HG03354 (cell line): Measurements from ENCODE around the gene CFTR.
"Not testable (repeated sequence)": the region's sequence is repeated elsewhere in the genome, so short reads cannot be mapped to it uniquely, and the experiment has no call there.

ENCODE experiments used
- ATAC-seq: cut with Tn5 transposase; IDR thresholded peaks from one replicate; pipeline ENCODE4 v1.9.1; 2021; ENCODE audit warnings: mild to moderate bottlenecking; ENCODE audit not compliant: unreplicated experiment, poor library complexity, severe bottlenecking

CFTR gene

GRCh38 chr7:117492649-117493048 is 12.8 kb downstream of the CFTR start:
- ATAC-seq, result no peak

DNA sequence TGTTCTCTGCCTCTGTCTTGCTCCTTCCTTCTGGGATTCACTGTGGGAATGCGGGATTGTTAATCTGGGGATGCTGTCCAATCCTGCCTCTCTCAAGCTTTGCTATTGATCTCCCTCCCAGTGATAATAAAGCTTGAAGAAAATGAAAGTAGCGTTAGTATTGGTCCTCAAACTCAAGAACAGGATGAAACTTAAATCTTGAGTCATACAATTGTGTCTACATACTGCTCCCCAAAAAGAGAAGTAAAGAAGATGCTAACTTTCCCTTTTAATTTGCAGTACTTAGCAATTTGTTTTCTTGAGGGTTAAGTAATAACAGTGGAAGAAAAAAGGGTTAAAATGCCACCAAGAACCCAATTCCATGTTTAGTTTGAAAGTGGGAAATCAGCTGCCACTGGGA is 13.6 kb downstream of the CFTR start:
- ATAC-seq, result no peak

DNA sequence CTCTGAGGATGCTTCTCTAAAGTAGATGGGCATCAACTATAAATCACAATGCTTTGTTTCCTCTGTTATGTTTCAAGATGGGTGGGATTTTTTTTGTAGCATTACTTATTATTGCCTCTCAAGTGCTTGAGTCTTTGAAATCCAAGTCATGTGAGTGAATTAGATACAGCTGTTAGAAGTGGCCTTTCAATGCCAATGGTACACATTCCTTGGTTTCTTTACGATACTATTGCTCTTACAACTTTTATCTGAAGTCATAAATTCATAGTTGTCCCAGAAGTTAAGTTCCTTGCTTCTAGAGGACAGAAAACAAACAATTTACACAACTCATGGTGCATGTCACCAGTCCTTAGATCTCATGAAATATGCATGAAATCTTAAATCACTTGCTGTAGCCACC is 15.5 kb downstream of the CFTR start:
- ATAC-seq, result no peak

- ATAC-seq, result no peak
Measured at GRCh38 chr7:117502331-117502730, 22.5 kb downstream of the CFTR start.

DNA sequence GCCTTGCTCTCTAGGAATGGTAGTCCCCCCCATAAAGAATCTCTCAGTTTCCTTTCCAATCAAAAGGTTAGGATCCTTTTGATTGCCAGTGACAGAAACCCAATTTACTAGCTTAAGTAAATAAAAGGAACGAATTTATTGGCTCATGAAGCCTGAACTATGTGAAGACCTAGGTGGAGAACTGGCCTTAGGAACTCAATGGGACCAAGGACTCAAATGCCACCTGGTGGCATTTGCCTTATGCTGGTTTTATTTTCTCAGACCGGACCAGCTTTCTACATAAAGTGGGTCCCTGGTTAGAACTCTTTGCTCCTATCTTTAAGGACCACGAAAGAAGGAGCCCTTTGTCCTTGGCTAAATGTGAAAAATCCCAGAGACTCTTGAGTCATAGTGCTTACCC is 25.4 kb downstream of the CFTR start:
- ATAC-seq, result no peak

GRCh38 chr7:117508676-117509075 is 28.9 kb downstream of the CFTR start:
- ATAC-seq, result no peak

- ATAC-seq, result not testable (repeated sequence)
Measured at GRCh38 chr7:117517194-117517593, 37.4 kb downstream of the CFTR start.

- ATAC-seq, result peak; percentile 63
Measured at GRCh38 chr7:117530390-117530789, 50.6 kb downstream of the CFTR start.

DNA sequence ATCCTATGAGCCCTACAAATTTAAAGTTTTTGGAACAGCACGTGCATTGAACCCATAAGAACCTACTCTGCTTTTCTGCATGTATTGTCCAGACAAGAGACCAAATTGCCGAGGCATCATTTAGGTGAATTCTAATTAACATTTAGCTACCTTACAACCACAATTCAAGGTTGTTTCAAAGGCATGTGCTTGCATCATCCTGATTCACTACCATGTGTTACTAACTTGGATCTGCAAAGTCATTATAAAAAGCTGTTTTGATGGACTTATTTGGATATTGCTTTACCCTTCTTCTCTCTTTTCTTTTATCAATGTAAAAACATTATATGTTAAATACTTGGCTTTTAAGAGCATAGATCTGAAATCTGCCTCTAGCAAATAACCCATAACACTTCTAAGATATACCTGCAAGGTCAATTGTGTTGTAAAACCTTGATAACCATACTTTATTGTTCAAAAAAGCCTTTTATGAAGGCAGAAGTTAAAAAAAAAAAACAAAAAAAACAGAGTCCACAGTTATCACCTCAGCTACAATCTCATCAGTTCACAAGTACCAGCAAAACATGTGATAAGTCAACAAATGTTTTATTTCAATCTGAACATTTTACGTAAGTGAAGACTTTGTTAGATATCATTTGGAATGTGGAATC is 51.9 kb downstream of the CFTR start:
- ATAC-seq, result no peak

DNA sequence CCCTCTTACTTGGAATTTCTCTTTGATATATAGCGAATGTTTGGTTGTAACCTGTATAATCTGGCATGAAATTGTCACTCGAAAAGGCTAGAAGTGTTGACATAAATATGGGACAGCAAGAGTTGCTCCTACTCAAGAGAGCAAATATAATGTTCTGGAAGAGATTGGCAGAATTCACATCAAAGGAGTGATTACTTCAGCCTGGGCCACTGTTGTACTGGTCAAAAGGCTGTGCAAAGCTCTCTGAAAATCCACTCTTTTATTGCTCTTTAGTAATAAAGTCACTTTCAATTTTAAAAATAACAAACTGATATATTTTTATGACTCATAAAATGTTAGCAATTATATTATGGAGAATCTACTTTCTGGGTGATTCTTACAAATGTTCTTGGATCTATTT is 58.2 kb downstream of the CFTR start:
- ATAC-seq, result no peak

DNA sequence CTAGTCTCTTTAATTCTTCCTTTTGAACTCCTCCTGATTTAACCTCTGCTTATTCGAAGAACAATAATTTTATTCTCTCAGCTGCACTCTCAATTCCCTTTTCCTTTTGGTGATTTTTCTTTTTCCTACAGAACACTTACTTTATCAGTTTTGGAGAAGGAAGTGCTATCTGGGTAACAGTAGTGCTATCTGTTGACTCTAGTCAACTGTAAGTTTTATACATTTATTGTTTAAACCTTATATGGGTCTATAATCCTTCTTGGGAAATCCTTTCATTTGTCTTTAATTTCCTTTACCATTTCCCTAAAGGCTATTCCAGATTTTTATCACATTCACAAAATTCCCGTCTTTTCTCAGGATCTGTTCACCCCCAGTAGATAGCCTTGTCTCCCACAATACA is 64.2 kb downstream of the CFTR start:
- no peak for ATAC-seq

GRCh38 chr7:117548035-117548434 is 68.2 kb downstream of the CFTR start:
- ATAC-seq, result no peak

DNA sequence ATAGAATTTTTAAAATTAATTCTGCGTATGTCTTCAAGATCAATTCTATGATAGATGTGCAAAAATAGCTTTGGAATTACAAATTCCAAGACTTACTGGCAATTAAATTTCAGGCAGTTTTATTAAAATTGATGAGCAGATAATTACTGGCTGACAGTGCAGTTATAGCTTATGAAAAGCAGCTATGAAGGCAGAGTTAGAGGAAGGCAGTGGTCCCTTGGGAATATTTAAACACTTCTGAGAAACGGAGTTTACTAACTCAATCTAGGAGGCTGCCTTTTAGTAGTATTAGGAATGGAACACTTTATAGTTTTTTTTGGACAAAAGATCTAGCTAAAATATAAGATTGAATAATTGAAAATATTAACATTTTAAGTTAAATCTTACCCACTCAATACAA is 70.8 kb downstream of the CFTR start:
- ATAC-seq, result no peak

DNA sequence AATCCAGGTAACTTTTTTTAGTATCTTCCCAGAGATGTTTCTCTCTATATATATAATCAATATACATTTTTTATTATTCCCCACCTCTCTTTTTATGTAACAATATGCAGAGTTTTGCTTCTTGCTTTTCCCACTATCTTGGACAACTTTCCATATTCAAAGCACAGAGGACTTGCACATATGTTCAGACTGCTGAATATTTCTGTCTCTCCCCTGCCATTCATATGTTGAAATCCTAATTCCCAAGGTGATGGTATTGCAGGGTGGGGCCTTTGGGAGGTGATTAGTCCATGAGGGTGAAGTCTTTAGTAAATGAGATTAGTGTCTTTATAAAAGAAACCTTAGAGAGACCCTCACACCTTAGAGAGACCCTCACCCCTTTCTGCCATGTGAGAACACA is 72.8 kb downstream of the CFTR start:
- ATAC-seq, result no peak

DNA sequence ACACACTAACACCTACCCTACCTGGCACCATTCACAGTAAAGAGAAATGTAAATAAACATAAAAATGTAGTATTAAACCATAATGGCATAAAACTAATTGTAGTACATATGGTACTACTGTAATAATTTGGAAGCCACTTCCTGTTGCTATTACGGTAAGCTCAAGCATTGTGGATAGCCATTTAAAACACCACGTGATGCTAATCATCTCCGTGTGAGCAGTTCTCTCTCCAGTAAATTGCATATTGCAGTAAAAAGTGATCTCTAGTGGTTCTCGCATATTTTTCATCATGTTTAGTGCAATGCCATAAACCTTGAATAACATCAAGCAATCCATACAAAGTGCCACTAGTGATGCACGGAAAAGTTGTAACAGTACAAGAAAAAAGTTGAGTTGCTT is 75.4 kb downstream of the CFTR start:
- no peak for ATAC-seq

DNA sequence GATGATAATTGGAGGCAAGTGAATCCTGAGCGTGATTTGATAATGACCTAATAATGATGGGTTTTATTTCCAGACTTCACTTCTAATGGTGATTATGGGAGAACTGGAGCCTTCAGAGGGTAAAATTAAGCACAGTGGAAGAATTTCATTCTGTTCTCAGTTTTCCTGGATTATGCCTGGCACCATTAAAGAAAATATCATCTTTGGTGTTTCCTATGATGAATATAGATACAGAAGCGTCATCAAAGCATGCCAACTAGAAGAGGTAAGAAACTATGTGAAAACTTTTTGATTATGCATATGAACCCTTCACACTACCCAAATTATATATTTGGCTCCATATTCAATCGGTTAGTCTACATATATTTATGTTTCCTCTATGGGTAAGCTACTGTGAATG is 79.6 kb downstream of the CFTR start:
- no peak for ATAC-seq

GRCh38 chr7:117560030-117560429 is 80.2 kb downstream of the CFTR start:
- no peak for ATAC-seq

DNA sequence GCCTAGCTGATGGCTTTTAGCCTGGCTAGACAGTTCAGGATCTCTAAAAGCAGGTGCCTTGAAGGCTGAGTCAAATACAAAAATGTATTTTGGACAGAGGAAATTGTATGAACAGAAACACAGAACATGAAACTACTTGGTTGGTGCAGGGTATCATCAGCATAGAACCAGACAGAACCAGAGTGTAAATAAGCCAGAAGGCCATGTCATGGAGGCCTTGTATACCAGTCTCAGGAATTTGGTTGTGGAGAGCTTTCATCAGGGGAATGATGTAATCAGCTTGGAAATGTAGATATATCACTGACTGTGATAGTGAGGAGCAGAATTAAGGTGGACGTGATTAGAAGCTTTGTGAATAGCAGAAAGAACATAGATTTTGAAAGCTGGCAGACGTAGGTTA is 82.9 kb downstream of the CFTR start:
- no peak for ATAC-seq

DNA sequence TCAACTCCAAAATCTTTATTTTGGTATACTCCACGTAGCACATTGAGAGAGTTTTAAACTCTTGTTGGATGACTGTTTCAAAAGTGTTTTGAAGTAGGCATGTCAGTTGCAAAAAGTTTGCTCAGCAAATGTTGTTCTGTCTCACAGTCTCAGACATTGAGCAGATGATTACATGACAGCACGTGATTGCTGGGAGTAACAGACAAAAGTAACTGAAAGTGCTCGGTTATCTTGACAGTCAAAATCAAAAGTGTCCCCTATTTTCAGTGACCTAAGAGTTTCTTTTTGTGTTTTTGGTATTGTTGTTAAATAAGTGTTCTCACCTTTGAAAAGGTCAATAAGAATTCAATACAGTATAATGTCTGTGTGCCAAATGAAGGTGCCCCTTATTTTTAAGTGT is 84.3 kb downstream of the CFTR start:
- ATAC-seq, result no peak

- no peak for ATAC-seq
Measured at GRCh38 chr7:117564627-117565026, 84.8 kb downstream of the CFTR start.

- no peak for ATAC-seq
Measured at GRCh38 chr7:117565226-117565625, 85.4 kb downstream of the CFTR start.

- no peak for ATAC-seq
Measured at GRCh38 chr7:117567781-117568180, 88.0 kb downstream of the CFTR start.
